ENCODE data around the gene INPP5A. TPM values are rescaled to one million over a fixed set of nuclear protein-coding genes. Genes with fewer than 3 reads are reported as not detected.

INPP5A gene
- total RNA-seq, 1 donor from 2014 or later: 36.3 TPM

GRCh38 chr10:132675031-132675740 lies 137.6 kb downstream of the INPP5A start:
- TF ChIP-seq, protein P1, sequence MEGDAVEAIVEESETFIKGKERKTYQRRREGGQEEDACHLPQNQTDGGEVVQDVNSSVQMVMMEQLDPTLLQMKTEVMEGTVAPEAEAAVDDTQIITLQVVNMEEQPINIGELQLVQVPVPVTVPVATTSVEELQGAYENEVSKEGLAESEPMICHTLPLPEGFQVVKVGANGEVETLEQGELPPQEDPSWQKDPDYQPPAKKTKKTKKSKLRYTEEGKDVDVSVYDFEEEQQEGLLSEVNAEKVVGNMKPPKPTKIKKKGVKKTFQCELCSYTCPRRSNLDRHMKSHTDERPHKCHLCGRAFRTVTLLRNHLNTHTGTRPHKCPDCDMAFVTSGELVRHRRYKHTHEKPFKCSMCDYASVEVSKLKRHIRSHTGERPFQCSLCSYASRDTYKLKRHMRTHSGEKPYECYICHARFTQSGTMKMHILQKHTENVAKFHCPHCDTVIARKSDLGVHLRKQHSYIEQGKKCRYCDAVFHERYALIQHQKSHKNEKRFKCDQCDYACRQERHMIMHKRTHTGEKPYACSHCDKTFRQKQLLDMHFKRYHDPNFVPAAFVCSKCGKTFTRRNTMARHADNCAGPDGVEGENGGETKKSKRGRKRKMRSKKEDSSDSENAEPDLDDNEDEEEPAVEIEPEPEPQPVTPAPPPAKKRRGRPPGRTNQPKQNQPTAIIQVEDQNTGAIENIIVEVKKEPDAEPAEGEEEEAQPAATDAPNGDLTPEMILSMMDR (IDR thresholded peaks at IDR 0.05; ENCODE audit: partially characterized antibody, unreplicated experiment): no peak
- Mint-ChIP-seq H3K4me1 (ENCODE audit: low read depth, unreplicated experiment) (peaks cover 3% of the 10 kb centered on the region), H3K27me3 (ENCODE audit: unreplicated experiment) (peaks cover 8% of the 10 kb centered on the region), H3K4me3 (ENCODE audit: unreplicated experiment) (peak overlapping the region; percentile 5), H3K36me3 (ENCODE audit: unreplicated experiment) (peaks cover 23% of the 10 kb centered on the region), H3K9me3 (ENCODE audit: unreplicated experiment) (peaks cover 29% of the 10 kb centered on the region), H3K27ac (ENCODE audit: unreplicated experiment) (no peak overlapping the region)
- DNase-seq: no peak

- TF ChIP-seq, protein P1 (IDR thresholded peaks at IDR 0.05; ENCODE audit: partially characterized antibody, unreplicated experiment): no peak
- Mint-ChIP-seq H3K27me3 (ENCODE audit: unreplicated experiment) (peaks cover 6% of the 10 kb centered on the region), H3K9me3 (ENCODE audit: unreplicated experiment) (peaks cover 30% of the 10 kb centered on the region), H3K36me3 (ENCODE audit: unreplicated experiment) (peaks cover 26% of the 10 kb centered on the region), H3K4me1 (ENCODE audit: low read depth, unreplicated experiment) (peaks cover 3% of the 10 kb centered on the region), H3K27ac (ENCODE audit: unreplicated experiment) (no peak overlapping the region), H3K4me3 (ENCODE audit: unreplicated experiment) (no peak overlapping the region)
- peak; percentile 10 for DNase-seq
These were observed 138.8 kb downstream of the INPP5A start for GRCh38 chr10:132676193-132676891.

GRCh38 chr10:132677096-132677472 lies 139.5 kb downstream of the INPP5A start:
- H3K36me3 Mint-ChIP-seq (ENCODE audit: unreplicated experiment): peaks cover 29% of the 10 kb centered on the region
- H3K4me3 Mint-ChIP-seq (ENCODE audit: unreplicated experiment): no peak overlapping the region
- TF ChIP-seq, protein P1 (IDR thresholded peaks at IDR 0.05; ENCODE audit: partially characterized antibody, unreplicated experiment): no peak
- peaks cover 35% of the 10 kb centered on the region for H3K9me3 Mint-ChIP-seq (ENCODE audit: unreplicated experiment)
- H3K27ac Mint-ChIP-seq (ENCODE audit: unreplicated experiment): no peak overlapping the region
- no peak for DNase-seq
- peaks cover 6% of the 10 kb centered on the region for H3K27me3 Mint-ChIP-seq (ENCODE audit: unreplicated experiment)
- peaks cover 3% of the 10 kb centered on the region for H3K4me1 Mint-ChIP-seq (ENCODE audit: low read depth, unreplicated experiment)

DNA sequence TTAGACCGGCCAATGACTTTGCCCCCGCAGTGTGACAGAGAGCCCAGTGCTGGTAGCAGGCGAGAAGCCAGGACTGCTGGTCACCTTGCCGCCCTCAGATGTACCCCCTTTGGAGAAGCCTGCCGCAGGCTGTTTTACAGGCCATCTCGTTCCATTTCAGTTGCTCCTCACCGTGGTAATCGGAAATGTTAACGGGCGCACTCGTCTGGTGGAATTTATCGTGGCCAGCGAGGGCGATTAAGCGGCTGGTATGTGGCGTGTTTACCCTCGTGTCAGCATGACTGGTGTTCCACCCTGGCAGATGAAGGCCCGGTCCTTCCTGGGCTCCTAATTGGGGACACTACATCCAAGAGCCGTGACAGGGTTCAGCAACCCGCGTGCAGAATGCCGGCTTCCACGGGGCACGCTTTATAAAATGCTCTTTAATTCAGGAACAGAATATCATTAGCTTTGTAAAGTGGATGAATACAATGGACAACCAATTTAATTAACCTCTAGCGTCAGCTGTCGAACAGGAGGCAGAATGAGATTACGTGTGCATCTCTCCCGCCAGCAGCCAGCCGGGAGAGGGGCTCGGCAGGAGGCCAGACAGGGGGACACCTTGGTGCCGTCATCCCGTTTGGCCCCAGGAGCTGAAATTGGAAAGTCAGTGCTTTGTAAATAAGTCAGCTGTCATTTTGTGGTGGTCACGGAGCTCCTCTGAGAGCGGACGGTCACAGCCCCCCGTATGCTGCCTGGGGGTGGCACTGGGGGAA lies 140.1 kb downstream of the INPP5A start:
- Mint-ChIP-seq H3K4me3 (ENCODE audit: unreplicated experiment) (no peak overlapping the region), H3K36me3 (ENCODE audit: unreplicated experiment) (peaks cover 23% of the 10 kb centered on the region)

More for the DNA sequence above, 140.1 kb downstream of the INPP5A start:
- Mint-ChIP-seq H3K9me3 (ENCODE audit: unreplicated experiment) (peaks cover 32% of the 10 kb centered on the region), H3K4me1 (ENCODE audit: low read depth, unreplicated experiment) (peaks cover 3% of the 10 kb centered on the region), H3K27ac (ENCODE audit: unreplicated experiment) (peak overlapping the region; percentile 8), H3K27me3 (ENCODE audit: unreplicated experiment) (peaks cover 6% of the 10 kb centered on the region)
- TF ChIP-seq, protein P1 (IDR thresholded peaks at IDR 0.05; ENCODE audit: partially characterized antibody, unreplicated experiment): no peak
- peak; percentile 34 for DNase-seq
